GM19099 (cell line): ENCODE results near the gene CCDC9B.

Source experiments
- POLR2A ChIP-seq: IDR thresholded peaks from 3 replicates; pipeline ENCODE4 v1.6.1; 2011; ENCODE audit warnings: low read depth; ENCODE audit not compliant: insufficient read length; ENCODE audit errors: extremely low read depth

CCDC9B gene

DNA sequence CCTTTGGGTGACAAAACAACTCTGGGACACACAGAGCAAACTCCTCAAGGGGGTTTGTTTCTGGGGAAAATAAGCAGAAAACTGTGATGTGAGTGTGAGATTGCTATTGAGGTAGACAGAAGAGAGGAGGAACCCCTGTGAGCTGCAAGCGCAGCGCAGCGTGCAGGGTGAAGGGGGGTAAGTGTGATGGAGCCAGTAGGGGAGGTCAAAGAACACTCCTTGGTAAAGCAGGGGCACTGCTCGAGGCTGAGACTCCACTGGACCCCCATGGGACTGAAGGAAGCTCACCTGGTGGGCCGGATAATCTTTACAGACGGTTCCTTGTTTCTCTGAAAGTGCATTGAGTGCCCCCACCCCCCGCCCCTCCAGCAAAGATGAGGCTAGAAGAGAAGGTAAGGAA lies 9.7 kb downstream of the CCDC9B start:
- TF ChIP-seq POLR2A = no peak

DNA sequence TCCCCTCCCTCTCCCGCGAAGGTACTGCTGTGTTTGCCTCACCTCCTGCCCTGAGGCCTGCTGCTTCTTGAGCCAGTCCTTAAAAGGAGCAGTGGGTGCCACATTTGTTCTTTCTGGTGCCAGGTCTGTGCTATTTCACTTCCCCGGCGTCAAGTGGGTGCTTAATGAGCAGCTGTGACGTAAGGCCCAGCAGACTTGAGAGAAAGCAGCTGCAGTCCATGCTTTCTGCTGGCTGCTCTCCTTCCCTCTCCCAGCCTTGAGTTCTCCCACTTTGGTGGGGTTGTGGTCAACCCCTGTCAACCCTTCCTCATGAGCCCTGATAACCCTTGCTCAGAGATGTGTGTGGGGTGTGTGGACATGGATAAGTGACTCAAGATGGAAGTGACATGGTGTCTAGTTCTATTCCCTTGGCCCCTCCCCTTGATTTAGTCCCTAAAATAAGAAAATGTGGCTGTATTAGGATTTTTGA lies 10.3 kb downstream of the CCDC9B start:
- TF ChIP-seq POLR2A = no peak

DNA sequence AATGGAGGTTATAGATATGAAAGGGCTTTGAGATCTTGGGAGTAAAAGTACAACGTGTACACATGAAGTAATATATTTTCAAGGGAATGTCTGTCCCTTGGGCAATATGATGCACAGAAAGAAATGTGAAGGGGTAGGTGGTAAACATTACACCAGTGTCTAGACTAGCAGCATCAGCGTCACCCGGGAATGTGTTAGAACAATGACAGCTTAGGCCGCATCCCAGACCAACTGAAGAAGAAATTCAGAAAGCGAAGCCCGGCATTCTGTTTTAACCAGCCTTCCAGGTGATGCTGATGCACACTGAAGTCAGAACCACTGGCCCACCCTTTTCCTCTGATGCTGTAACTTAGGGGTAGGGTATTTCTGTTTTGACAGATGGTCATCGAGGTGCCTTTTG lies 10.9 kb downstream of the CCDC9B start:
- TF ChIP-seq POLR2A = no peak

DNA sequence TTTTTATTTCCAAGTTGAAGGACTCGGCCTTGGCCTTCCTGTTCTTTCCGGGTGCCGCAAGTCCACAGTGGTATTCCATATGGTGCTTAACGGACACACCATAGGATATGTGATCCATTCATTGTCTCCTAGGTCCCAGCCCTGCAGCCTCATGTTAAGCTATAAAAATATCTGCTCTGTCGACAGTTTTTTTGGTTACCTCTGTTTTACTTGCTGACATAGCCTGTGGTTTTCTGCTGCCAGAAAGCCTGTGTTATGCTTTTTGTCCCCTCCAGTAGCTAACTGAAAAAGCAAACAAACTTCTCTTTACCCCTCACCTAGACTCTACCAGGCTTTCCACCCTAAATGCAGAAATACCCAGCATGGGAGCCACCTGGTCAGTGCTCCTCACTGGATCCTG lies 12.0 kb downstream of the CCDC9B start:
- no peak for TF ChIP-seq POLR2A

DNA sequence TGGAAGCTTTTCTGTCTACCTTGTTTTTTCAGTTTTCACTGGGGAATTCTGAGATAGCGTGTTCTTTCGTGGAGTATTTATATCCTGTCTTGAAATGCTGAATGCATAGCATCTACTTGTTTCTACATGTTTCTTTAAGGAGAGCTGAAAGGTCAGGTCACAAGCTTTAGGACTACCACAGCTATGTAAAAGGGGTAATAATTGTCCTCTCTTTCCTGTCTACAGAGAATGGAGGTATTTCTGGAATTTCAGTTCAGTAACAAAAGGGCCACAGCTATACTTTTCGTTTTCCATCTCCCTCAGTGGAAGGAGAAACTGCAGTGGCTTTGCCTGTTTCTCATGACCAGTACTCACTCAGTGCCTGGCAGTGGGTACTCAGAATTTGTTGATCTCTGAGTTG lies 12.6 kb downstream of the CCDC9B start:
- TF ChIP-seq POLR2A = no peak

DNA sequence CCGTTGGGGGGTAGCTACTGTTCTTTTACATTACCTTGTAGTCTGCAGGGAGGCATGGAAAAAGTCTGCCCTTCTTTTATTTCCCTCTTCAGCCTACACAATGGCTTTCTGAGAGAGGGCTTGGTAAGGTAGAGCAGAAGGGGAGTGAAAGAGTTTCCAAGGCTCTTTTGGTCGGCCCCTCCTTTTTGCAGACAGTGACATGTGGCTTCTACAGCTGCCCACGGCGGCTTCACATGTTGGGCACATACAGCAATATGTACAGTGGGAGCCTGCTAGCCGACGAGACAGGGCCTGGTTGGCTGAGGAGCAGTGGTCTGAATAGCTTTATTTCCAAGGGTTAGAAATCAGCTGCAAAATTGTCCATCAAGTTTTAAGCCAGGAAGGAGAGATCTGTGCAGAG lies 13.3 kb downstream of the CCDC9B start:
- no peak for TF ChIP-seq POLR2A

DNA sequence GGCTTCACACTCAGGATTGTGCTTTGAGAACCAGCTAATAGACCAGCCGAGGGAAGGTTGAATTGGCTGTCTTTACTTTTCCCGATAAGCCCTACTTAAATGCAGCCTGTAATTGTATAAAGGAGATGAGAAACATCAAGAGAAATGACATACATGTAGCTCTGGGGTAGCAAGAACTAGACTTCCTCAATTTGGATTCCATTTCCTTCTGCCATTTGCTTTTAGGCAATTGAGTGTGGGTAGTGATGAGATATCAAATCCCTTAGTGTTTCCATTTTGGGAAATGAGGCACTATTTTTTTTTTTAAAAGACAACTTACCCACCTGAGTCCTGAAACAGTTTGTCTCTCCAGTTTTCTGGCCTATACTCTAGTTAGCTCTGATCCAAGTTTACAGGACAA lies 15.0 kb downstream of the CCDC9B start:
- no peak for TF ChIP-seq POLR2A

DNA sequence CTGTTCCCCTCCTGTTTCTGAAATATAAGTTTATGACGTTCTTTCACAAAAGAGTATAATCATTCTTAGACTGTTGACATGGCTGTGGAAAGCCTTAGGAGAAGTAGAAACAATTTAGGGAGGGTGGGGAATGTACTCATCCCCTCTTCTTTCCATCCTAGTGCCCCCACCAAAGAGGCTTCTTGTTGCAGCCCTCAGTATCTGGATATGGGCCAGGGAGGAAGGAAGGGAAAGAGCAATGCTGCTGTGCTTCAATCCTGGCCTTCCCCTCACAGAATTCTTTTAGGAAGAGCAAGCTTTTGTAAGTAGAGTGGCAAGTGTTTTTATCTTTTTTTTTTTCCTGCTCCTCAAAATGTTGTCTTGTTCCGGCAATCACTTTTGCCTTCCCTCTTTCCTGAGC lies 15.6 kb downstream of the CCDC9B start:
- no peak for TF ChIP-seq POLR2A

DNA sequence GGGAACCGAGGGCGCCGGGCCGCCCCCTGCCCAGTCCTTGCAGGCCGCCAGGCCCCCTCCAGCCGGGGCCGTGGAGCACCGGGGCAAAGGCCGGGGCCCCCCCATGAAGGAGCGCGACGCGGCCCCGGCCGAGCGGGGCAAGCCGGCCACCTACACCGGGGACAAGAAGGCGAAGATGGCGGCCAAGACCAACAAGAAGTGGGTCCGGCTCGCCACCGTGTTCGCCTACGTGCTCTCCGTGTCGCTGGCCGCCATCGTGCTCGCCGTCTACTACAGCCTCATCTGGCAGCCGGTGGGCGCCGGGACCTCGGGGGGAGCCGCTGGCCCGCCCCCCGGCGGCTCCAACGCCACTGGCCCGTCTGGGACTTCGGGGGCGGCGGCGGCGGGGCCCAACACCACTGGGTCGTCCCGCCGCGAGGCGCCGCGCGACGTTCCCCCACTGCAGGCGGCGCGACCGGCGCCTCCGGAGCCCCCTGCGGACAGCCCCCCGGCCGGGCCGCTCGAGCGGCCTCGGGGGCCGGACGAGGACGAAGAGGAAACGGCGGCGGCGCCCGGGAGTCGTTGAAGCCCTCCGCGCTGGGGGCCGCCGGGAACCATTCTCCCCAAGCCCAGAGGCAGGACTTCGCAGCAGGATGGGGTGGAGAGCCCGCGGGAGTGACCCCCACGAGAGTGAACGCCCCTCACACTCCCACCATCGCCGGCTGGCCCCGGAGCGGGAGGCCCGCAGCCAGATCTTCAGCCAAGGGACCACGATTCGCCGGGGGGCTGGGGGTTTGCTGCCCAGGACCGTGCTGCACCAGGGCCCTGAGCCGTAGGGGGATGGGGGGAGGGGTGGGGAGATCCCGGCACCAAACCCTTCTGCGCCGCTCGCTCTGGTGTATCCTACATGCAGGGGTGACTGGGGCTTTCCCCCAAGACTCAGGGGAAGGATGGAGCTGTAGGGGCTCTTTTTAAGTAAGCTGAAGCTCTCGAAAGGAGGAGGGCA lies 16.5 kb downstream of the CCDC9B start:
- TF ChIP-seq POLR2A = no peak

DNA sequence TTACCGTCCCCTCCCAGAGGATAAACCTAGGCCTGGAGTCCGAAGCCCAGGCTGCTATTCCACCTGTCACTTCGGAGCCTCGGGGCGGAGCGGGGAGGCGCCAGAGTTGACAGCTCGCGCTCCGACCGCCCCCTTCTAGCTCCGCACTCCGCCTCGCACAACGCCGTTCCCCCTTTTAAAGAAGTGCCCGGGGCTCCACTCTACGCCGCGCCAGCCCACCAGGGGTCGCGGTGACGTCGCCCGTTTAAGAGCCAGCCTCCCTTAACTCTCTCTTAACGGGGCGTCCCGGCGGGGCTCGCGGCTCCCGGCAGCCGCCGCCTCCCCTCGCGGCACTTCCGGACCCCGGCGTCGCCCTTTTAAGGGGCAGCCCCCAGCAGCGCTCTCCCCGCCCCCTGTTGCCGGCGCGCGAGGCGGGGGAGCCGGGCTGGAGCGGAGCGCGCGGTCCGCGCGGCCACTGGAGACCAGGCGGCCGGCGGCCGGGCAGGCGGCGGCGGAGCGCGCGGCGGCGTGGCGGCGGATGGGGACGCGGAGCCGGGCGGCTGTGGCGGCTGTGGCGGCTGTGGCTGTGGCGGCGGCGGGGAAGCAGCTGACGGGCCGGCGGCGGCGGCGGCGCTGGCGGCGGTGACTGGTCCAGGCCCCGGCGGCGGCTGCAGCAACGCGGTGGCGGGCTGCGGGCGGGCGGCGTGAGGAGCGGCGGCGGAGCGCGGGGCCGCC lies 17.3 kb downstream of the CCDC9B start, which contains the start of gene INAFM2:
INAFM2 (plus strand) TSS at position 454 of the 714 bp plus-strand sequence. CDS start 364 bp downstream, outside the sequence.
- peak; percentile 41 for TF ChIP-seq POLR2A

DNA sequence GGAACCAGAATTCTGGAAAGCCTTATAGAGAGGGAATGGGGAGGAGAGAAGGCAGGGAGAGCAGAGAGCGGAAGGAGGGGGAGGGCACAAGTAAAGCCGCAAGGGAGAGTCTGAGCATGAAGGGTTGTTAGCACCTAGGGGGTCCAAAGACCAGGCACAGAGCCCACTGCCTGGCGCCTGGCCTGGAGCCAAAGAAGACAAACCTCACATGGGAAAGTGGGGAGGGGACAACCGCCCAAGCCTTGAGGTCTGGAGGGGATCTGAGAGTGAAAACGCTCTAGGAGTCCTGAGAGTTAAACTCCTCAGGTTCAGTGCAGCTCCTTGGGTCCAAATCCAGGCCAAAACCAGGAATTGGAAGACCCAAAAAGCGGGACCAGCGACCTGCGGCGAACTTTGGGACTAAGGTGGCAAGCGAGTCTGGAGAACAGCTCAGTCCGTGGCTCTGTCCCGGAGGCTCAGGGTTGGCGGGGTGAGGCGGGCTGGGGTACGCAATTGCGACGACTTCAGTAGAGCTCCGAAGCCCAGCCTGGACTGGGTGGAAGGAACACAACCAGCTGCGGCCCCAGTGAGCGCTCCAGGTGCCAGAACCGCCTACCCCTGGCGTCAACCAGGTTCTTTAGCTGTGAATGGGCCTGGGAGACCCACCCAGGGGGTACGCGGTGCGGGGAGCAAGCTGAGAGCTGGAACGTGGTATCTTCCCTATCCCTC lies 18.1 kb downstream of the CCDC9B start:
- no peak for TF ChIP-seq POLR2A

DNA sequence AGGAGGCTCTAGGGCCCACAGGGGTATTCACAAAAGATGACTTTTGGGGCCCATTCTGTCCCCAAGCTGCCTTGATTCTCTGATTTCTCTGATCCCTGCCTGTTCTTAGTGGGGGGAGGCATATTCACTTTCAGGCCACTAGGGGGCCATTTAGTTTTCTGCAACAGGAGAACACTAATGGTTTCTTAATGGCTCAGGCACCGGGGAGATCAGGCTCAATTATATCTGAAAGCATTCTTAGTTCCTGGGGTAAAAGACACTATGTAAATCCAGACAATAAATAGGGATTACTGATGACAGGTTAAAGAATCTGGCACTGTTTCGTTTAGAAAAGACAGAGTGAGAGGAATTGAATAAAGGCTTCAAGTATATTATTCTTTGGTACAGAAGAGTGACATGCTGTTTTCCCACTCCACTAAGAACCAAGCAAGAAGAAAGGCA lies 19.8 kb downstream of the CCDC9B start:
- no peak for TF ChIP-seq POLR2A

DNA sequence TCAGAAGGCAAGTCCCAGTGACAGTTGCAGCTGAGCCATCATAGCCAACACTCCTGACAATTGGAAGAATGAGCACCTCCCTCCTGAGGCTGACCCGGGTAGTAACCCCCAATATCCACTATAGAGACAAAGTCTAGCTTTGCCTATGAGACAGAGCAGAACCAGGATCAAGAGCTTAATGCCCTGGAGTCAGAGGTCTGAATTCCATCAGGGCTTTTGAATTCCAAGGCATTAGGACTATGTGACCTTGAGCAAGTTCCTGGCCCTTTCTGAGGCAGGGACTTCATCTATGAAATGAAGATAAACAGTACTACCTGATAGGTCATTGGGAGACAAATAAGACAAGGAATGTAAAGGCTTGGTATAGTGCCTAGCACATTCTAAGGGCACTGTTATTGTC lies 20.3 kb downstream of the CCDC9B start:
- no peak for TF ChIP-seq POLR2A

DNA sequence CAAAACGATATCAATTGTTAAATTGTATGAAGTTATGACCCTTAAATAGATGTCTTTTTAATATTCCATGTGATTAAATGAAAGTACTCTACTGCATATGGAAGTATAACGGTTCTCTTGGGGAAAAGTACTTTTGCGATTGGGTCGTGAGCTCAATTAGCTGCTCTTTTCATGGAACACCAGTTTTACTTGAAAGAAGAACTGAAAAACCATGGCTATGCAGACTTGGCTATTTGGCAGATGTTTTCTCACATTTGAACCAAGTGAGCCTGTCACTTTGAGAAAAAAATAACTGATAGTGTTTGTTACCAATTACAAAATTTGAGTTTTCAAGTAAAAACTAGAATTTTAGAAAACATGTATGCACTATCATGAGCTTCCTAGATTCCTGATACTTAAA lies 23.2 kb downstream of the CCDC9B start:
- no peak for TF ChIP-seq POLR2A

DNA sequence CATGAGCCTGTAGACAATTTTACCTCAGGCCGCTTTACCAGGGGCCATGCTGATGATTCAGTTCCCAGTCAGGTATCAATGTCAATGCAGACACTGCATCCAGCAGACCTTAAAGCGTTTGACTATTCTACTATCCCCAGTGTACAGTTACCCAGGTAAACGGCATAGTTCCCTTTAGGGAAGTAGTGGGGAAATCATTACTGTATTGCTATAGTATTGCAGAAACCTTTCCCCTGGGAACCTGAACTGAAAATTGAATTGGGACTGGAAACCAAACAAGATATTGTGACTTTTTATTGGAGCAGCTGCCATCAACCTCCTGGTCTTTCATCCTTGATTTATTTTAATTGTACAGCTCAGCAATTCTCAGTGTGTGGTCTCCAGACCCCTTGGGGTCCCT lies 23.8 kb downstream of the CCDC9B start:
- no peak for TF ChIP-seq POLR2A
